GM23338 (cell line): ENCODE results near the gene MORN4. TPM values are rescaled to one million over a fixed set of nuclear protein-coding genes. Genes with fewer than 3 reads are reported as not detected.

Experiments used
- ATAC-seq: fragments of 200-7000 bp; cut with Tn5 transposase; 3 replicates; pipeline ENCODE4 v1.9.1; 2020
- DNase-seq: peaks from one replicate; pipeline ENCODE4 v3.0.0-alpha.2; 2015; ENCODE audit warnings: low spot score
- H2AFZ ChIP-seq: fragments of 200-600 bp; sonication (generic); 2 replicates; pipeline ENCODE4 v1.8.0; 2016; ENCODE audit warnings: antibody characterized with exemption, mild to moderate bottlenecking, moderate library complexity
- H3F3A ChIP-seq: fragments of 200-600 bp; sonication (generic); replicated peaks from 2 replicates; pipeline ENCODE4 v1.8.0; 2017; ENCODE audit warnings: antibody characterized with exemption, mixed run types, low read depth
- H3K27ac ChIP-seq: fragments of 200-600 bp; sonication (generic); 2 replicates; pipeline ENCODE4 v1.6.1; 2016; ENCODE audit warnings: low read depth
- H3K27me3 ChIP-seq: fragments of 200-600 bp; sonication (generic); 2 replicates; pipeline ENCODE4 v1.8.0; 2016; ENCODE audit warnings: mild to moderate bottlenecking, mixed run types, moderate library complexity; ENCODE audit not compliant: insufficient read depth
- H3K36me3 ChIP-seq: fragments of 200-600 bp; sonication (generic); 2 replicates; pipeline ENCODE4 v1.8.0; 2016; ENCODE audit warnings: mild to moderate bottlenecking; ENCODE audit not compliant: insufficient read depth
- H3K4me1 ChIP-seq: fragments of 200-600 bp; sonication (generic); 2 replicates; pipeline ENCODE4 v1.8.0; 2016; ENCODE audit warnings: mild to moderate bottlenecking, moderate library complexity; ENCODE audit not compliant: insufficient read depth
- H3K4me2 ChIP-seq: fragments of 200-600 bp; sonication (generic); 2 replicates; pipeline ENCODE4 v1.7.1; 2017; ENCODE audit warnings: mixed run types
- H3K4me3 ChIP-seq: fragments of 200-600 bp; sonication (generic); 2 replicates; pipeline ENCODE4 v1.6.1; 2016; ENCODE audit warnings: mixed run types
- H3K79me2 ChIP-seq: fragments of 200-600 bp; sonication (generic); replicated peaks from 2 replicates; pipeline ENCODE4 v1.8.0; 2017; ENCODE audit warnings: mild to moderate bottlenecking; ENCODE audit not compliant: insufficient read depth
- H3K9me2 ChIP-seq: fragments of 200-600 bp; sonication (generic); 2 replicates; pipeline ENCODE4 v1.8.0; 2017; ENCODE audit not compliant: insufficient read depth
- H4K20me1 ChIP-seq: fragments of 200-600 bp; sonication (generic); replicated peaks from 2 replicates; pipeline ENCODE4 v1.8.0; 2017; ENCODE audit warnings: mild to moderate bottlenecking; ENCODE audit not compliant: insufficient read depth
- H3K27ac Mint-ChIP-seq: 2 replicates; pipeline ENCODE4 v1.8.0; 2020; ENCODE audit warnings: inconsistent platforms, mild to moderate bottlenecking, moderate library complexity, mixed read lengths
- H3K27me3 Mint-ChIP-seq: 3 replicates; pipeline ENCODE4 v1.8.0; 2022; ENCODE audit warnings: low read depth, mild to moderate bottlenecking, moderate library complexity, mixed read lengths, inconsistent platforms; ENCODE audit not compliant: insufficient read depth, poor library complexity
- H3K36me3 Mint-ChIP-seq: 3 replicates; pipeline ENCODE4 v1.8.0; 2021; ENCODE audit warnings: low read depth, mild to moderate bottlenecking, inconsistent platforms, moderate library complexity, mixed read lengths
- H3K4me1 Mint-ChIP-seq: 3 replicates; pipeline ENCODE4 v1.8.0; 2020; ENCODE audit warnings: mild to moderate bottlenecking, inconsistent platforms, mixed read lengths
- H3K4me3 Mint-ChIP-seq: 3 replicates; pipeline ENCODE4 v1.8.0; 2021; ENCODE audit warnings: moderate library complexity, mild to moderate bottlenecking, inconsistent platforms, mixed read lengths
- H3K9me3 Mint-ChIP-seq: 3 replicates; pipeline ENCODE4 v1.8.0; 2020; ENCODE audit warnings: moderate library complexity, mild to moderate bottlenecking, inconsistent platforms, mixed read lengths
- CREB1 ChIP-seq: fragments of 250-450 bp; sonication (Bioruptor Pico); IDR thresholded peaks from 2 replicates; pipeline ENCODE4 v1.5.0; 2020; ENCODE audit warnings: low read depth, mild to moderate bottlenecking, moderate library complexity
- CTCF ChIP-seq, 2 experiments: fragments of 200-600 bp in 1 of 2; sonication (generic) in 1 of 2; conservative IDR thresholded peaks; 2 replicates each; pipeline versions ENCODE4 v1.5.1 to v1.6.1; 2016 to 2017; ENCODE audit warnings: antibody characterized with exemption in 2 of 2, low read depth in 2 of 2, mild to moderate bottlenecking in 2 of 2, moderate library complexity in 1 of 2
- EZH2 ChIP-seq: fragments of 200-600 bp; sonication (generic); IDR thresholded peaks from one replicate; pipeline ENCODE4 v1.8.0; 2017; ENCODE audit warnings: antibody characterized with exemption, mild to moderate bottlenecking, low read depth; ENCODE audit not compliant: unreplicated experiment
- EZH2phosphoT487 ChIP-seq: fragments of 200-600 bp; sonication (generic); IDR thresholded peaks from one replicate; pipeline ENCODE4 v1.8.1; 2018; ENCODE audit warnings: antibody characterized with exemption; ENCODE audit not compliant: unreplicated experiment
- JUNB ChIP-seq: IDR thresholded peaks from one replicate; pipeline ENCODE4 v1.6.1; 2016; ENCODE audit warnings: antibody characterized with exemption; ENCODE audit not compliant: unreplicated experiment
- NANOG ChIP-seq: IDR thresholded peaks from 2 replicates; pipeline ENCODE4 v1.6.1; 2016; ENCODE audit warnings: antibody characterized with exemption, borderline replicate concordance
- POLR2AphosphoS5 ChIP-seq: IDR thresholded peaks from 2 replicates; pipeline ENCODE4 v1.6.1; 2016; ENCODE audit warnings: antibody characterized with exemption, low read depth
- STAT1 ChIP-seq: IDR thresholded peaks from one replicate; pipeline ENCODE4 v1.6.1; 2016; ENCODE audit warnings: antibody characterized with exemption; ENCODE audit not compliant: unreplicated experiment
- ZNF114 ChIP-seq: fragments of 250-450 bp; sonication (Bioruptor Pico); IDR thresholded peaks from 2 replicates; pipeline ENCODE4 v1.5.0; 2020; ENCODE audit warnings: mild to moderate bottlenecking, moderate library complexity
- ZNF331 ChIP-seq: fragments of 250-450 bp; sonication (Bioruptor Pico); IDR thresholded peaks from 2 replicates; pipeline ENCODE4 v1.5.0; 2020; ENCODE audit warnings: low read depth, mild to moderate bottlenecking, moderate library complexity
- ZNF462 ChIP-seq: fragments of 250-450 bp; sonication (Bioruptor Pico); IDR thresholded peaks from 2 replicates; pipeline ENCODE4 v1.5.0; 2020; ENCODE audit warnings: mild to moderate bottlenecking, moderate library complexity
- polyA plus RNA-seq: library from polyadenylated mRNA; unstranded; fragments of >200 nt; fragmentation: Nextera tagmentation; extraction: Ambion mirVana; gene quantifications from 2 replicates; pipeline ENCODE4 v1.2.1, GENCODE V29; 2016
- total RNA-seq: library from RNA; depleted of rRNA; stranded (reverse); fragments of >200 nt; shearing (Covaris generic); gene quantifications from 2 replicates; pipeline ENCODE4 v1.2.3, GENCODE V29; 2014
- TF ChIP-seq, protein P1 (sequence below): IDR thresholded peaks from 2 replicates; pipeline ENCODE4 v1.6.1; 2016; ENCODE audit warnings: antibody characterized with exemption
- TF ChIP-seq, protein P2 (sequence below): IDR thresholded peaks from one replicate; pipeline ENCODE4 v1.6.1; 2018; ENCODE audit warnings: antibody characterized with exemption; ENCODE audit not compliant: unreplicated experiment

MORN4 gene
- total and polyA plus RNA-seq, 2 experiments from 2014 or later, result 9.0 to 50.0 TPM

- H3K4me3 ChIP-seq, result no peak overlapping the region
- H3K4me1 Mint-ChIP-seq, result peaks cover 8% of the 10 kb centered on the region; the same call in 2 of the 3 replicates
- no peaks in the 10 kb centered on the region for H3K9me2 ChIP-seq
- H3K79me2 ChIP-seq, result 0 out of 2 replicates have a peak, but pooled peaks cover 6% of the 10 kb centered on the region
- no peak for ATAC-seq
- H3K27me3 ChIP-seq, result no peaks in the 10 kb centered on the region
- TF ChIP-seq JUNB (no peak), CTCF (conservative IDR thresholded peaks at IDR 0.05; ENCODE audit: low read depth in 2 of 2) (no peak), CREB1 (CRISPR knock-in tag) (no peak), POLR2AphosphoS5 (no peak), NANOG (no peak), STAT1 (no peak), EZH2 (no peak), EZH2phosphoT487 (no peak), ZNF331 (CRISPR knock-in tag) (no peak), ZNF114 (CRISPR knock-in tag) (no peak), ZNF462 (CRISPR knock-in tag) (no peak)
- TF ChIP-seq, protein P1, sequence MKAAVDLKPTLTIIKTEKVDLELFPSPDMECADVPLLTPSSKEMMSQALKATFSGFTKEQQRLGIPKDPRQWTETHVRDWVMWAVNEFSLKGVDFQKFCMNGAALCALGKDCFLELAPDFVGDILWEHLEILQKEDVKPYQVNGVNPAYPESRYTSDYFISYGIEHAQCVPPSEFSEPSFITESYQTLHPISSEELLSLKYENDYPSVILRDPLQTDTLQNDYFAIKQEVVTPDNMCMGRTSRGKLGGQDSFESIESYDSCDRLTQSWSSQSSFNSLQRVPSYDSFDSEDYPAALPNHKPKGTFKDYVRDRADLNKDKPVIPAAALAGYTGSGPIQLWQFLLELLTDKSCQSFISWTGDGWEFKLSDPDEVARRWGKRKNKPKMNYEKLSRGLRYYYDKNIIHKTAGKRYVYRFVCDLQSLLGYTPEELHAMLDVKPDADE, result no peak
- TF ChIP-seq, protein P2, sequence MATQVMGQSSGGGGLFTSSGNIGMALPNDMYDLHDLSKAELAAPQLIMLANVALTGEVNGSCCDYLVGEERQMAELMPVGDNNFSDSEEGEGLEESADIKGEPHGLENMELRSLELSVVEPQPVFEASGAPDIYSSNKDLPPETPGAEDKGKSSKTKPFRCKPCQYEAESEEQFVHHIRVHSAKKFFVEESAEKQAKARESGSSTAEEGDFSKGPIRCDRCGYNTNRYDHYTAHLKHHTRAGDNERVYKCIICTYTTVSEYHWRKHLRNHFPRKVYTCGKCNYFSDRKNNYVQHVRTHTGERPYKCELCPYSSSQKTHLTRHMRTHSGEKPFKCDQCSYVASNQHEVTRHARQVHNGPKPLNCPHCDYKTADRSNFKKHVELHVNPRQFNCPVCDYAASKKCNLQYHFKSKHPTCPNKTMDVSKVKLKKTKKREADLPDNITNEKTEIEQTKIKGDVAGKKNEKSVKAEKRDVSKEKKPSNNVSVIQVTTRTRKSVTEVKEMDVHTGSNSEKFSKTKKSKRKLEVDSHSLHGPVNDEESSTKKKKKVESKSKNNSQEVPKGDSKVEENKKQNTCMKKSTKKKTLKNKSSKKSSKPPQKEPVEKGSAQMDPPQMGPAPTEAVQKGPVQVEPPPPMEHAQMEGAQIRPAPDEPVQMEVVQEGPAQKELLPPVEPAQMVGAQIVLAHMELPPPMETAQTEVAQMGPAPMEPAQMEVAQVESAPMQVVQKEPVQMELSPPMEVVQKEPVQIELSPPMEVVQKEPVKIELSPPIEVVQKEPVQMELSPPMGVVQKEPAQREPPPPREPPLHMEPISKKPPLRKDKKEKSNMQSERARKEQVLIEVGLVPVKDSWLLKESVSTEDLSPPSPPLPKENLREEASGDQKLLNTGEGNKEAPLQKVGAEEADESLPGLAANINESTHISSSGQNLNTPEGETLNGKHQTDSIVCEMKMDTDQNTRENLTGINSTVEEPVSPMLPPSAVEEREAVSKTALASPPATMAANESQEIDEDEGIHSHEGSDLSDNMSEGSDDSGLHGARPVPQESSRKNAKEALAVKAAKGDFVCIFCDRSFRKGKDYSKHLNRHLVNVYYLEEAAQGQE, result no peak
- no peaks in the 10 kb centered on the region; the same call in 1 of the 2 replicates for H3K36me3 ChIP-seq
- DNase-seq, result no peak
- H4K20me1 ChIP-seq, result 0 out of 2 replicates have a peak, but pooled peaks cover 3% of the 10 kb centered on the region
- no peak overlapping the region for H3K4me3 Mint-ChIP-seq
- H3K9me3 Mint-ChIP-seq, result no peaks in the 10 kb centered on the region
- no peak overlapping the region for H2AFZ ChIP-seq
- H3K4me1 ChIP-seq, result no peaks in the 10 kb centered on the region; the same call in 1 of the 2 replicates
- peaks cover 3% of the 10 kb centered on the region for H3K27me3 Mint-ChIP-seq
- no peak overlapping the region for H3K27ac Mint-ChIP-seq
- no peak overlapping the region for H3K4me2 ChIP-seq
- peaks cover 2% of the 10 kb centered on the region; the same call in 1 of the 3 replicates for H3K36me3 Mint-ChIP-seq
- no peaks in the 10 kb centered on the region for H3F3A ChIP-seq
- no peak overlapping the region for H3K27ac ChIP-seq
Measured at GRCh38 chr10:97567891-97568290, 65.4 kb downstream of the MORN4 start.
